OCI-LY1 (cell line): ENCODE results near the gene BST1.
A peak's percentile ranks its signal among the peaks of the same experiment; 100 is the strongest.

Experiments
- H2AFZ ChIP-seq: fragments of 200-600 bp; sonication (generic), shearing (Covaris generic); 2 replicates; pipeline ENCODE4 v1.6.0; 2014; ENCODE audit warnings: antibody characterized with exemption, mild to moderate bottlenecking, low read length
- H3F3A ChIP-seq: fragments of 200-600 bp; sonication (generic), shearing (Covaris generic); 2 replicates; pipeline ENCODE4 v1.6.0; 2014; ENCODE audit warnings: mild to moderate bottlenecking, antibody characterized with exemption, low read length, moderate library complexity; ENCODE audit not compliant: insufficient read depth
- H3K27ac ChIP-seq: fragments of 200-600 bp; sonication (generic); 2 replicates; pipeline ENCODE4 v1.5.1; 2014; ENCODE audit warnings: low read length, mixed run types, mild to moderate bottlenecking, low read depth; ENCODE audit not compliant: poor library complexity, severe bottlenecking
- H3K27me3 ChIP-seq: fragments of 200-600 bp; sonication (generic); 2 replicates; pipeline ENCODE4 v1.6.0; 2014; ENCODE audit warnings: antibody characterized with exemption, mild to moderate bottlenecking, low read length, moderate library complexity; ENCODE audit not compliant: insufficient read depth
- H3K36me3 ChIP-seq: fragments of 200-600 bp; sonication (generic); 2 replicates; pipeline ENCODE4 v1.6.1; 2014; ENCODE audit warnings: mild to moderate bottlenecking, antibody characterized with exemption, low read length, moderate library complexity, mixed read lengths; ENCODE audit not compliant: insufficient read depth
- H3K4me1 ChIP-seq: fragments of 200-600 bp; sonication (generic); 2 replicates; pipeline ENCODE4 v1.5.1; 2014; ENCODE audit warnings: mild to moderate bottlenecking, low read length, moderate library complexity; ENCODE audit not compliant: insufficient read depth, severe bottlenecking
- H3K4me2 ChIP-seq: fragments of 200-600 bp; sonication (generic), shearing (Covaris generic); 2 replicates; pipeline ENCODE4 v1.6.1; 2014; ENCODE audit warnings: low read length
- H3K4me3 ChIP-seq: fragments of 200-600 bp; sonication (generic); 2 replicates; pipeline ENCODE4 v1.5.1; 2014; ENCODE audit warnings: low read length, low read depth, mild to moderate bottlenecking, mixed read lengths; ENCODE audit not compliant: poor library complexity, severe bottlenecking
- H3K79me2 ChIP-seq: fragments of 200-600 bp; shearing (Covaris generic); 2 replicates; pipeline ENCODE4 v1.6.1; 2016; ENCODE audit warnings: mixed run types, low read length, mixed read lengths; ENCODE audit not compliant: insufficient read depth
- H3K9ac ChIP-seq: fragments of 200-600 bp; sonication (generic), shearing (Covaris generic); 2 replicates; pipeline ENCODE4 v1.6.1; 2014; ENCODE audit warnings: mild to moderate bottlenecking, low read length, mixed read lengths
- H3K9me2 ChIP-seq: fragments of 200-600 bp; sonication (generic), shearing (Covaris generic); 2 replicates; pipeline ENCODE4 v1.6.1; 2014; ENCODE audit warnings: low read depth, mild to moderate bottlenecking, low read length, mixed read lengths
- H3K9me3 ChIP-seq: fragments of 200-600 bp; shearing (Covaris generic); 2 replicates; pipeline ENCODE4 v1.6.1; 2014; ENCODE audit warnings: low read length, mixed read lengths
- H4K20me1 ChIP-seq: fragments of 200-600 bp; sonication (generic), shearing (Covaris generic); 2 replicates; pipeline ENCODE4 v1.6.0; 2016; ENCODE audit warnings: mild to moderate bottlenecking, low read length; ENCODE audit not compliant: insufficient read depth
- EZH2 ChIP-seq: fragments of 200-600 bp; sonication (generic), shearing (Covaris generic); IDR thresholded peaks from 2 replicates; pipeline ENCODE4 v1.8.0; 2017; ENCODE audit warnings: borderline replicate concordance, mixed run types, mild to moderate bottlenecking, antibody characterized with exemption, low read length, moderate library complexity, mixed read lengths
- TF ChIP-seq, protein P1 (sequence below): fragments of 200-600 bp; sonication (generic), shearing (Covaris generic); IDR thresholded peaks from 2 replicates; pipeline ENCODE4 v1.5.1; 2017; ENCODE audit warnings: mild to moderate bottlenecking, antibody characterized with exemption, low read length, moderate library complexity, mixed read lengths

BST1 gene

DNA sequence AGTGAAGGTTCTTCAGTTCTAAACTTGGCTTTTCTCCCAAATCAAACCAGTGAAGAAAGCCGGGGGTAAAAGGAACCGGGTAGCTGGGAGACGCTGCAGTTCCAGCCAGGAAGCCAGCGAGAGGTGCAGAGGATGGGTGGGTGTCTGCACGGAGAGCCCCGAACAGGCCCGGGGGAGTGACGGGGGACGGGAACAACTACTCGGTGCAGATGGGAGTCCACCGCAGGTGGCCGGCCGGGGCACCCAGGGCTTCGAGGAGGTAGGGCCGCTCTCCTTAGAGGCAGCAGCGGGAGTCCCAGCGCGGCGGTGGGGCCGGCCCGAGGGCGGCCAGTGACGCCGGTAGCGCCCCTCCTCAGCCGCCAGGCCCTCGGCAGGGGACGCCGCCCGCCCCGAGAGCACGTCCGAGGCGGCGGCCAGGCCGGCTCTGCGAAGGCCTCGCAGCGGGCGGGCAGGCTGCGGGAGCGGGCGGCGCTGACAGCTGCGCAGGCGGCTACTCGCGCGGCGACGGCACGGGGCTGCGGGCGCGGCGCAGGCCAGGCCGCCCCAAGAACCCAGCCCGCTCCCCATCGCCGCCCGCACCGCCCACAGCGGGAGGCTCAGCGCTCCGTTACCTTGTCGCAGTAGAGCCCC, 48.2 kb upstream of the BST1 start:
- Histone ChIP-seq H3K36me3 (no peaks in the 10 kb centered on the region), H3K9me2 (no peaks in the 10 kb centered on the region), H3K4me1 (peaks cover 54% of the 10 kb centered on the region), H3K27ac (peak overlapping the region; percentile 54), H3F3A (no peaks in the 10 kb centered on the region; the same call in 1 of the 2 replicates), H2AFZ (no peak overlapping the region), H3K9ac (peak overlapping the region; percentile 88), H3K4me2 (peak overlapping the region; percentile 97), H3K79me2 (peaks cover 38% of the 10 kb centered on the region), H4K20me1 (no peaks in the 10 kb centered on the region), H3K9me3 (no peaks in the 10 kb centered on the region), H3K27me3 (no peaks in the 10 kb centered on the region), H3K4me3 (peak overlapping the region; percentile 79)
- no peak for TF ChIP-seq EZH2
- TF ChIP-seq, protein P1, sequence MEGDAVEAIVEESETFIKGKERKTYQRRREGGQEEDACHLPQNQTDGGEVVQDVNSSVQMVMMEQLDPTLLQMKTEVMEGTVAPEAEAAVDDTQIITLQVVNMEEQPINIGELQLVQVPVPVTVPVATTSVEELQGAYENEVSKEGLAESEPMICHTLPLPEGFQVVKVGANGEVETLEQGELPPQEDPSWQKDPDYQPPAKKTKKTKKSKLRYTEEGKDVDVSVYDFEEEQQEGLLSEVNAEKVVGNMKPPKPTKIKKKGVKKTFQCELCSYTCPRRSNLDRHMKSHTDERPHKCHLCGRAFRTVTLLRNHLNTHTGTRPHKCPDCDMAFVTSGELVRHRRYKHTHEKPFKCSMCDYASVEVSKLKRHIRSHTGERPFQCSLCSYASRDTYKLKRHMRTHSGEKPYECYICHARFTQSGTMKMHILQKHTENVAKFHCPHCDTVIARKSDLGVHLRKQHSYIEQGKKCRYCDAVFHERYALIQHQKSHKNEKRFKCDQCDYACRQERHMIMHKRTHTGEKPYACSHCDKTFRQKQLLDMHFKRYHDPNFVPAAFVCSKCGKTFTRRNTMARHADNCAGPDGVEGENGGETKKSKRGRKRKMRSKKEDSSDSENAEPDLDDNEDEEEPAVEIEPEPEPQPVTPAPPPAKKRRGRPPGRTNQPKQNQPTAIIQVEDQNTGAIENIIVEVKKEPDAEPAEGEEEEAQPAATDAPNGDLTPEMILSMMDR, result no peak

DNA sequence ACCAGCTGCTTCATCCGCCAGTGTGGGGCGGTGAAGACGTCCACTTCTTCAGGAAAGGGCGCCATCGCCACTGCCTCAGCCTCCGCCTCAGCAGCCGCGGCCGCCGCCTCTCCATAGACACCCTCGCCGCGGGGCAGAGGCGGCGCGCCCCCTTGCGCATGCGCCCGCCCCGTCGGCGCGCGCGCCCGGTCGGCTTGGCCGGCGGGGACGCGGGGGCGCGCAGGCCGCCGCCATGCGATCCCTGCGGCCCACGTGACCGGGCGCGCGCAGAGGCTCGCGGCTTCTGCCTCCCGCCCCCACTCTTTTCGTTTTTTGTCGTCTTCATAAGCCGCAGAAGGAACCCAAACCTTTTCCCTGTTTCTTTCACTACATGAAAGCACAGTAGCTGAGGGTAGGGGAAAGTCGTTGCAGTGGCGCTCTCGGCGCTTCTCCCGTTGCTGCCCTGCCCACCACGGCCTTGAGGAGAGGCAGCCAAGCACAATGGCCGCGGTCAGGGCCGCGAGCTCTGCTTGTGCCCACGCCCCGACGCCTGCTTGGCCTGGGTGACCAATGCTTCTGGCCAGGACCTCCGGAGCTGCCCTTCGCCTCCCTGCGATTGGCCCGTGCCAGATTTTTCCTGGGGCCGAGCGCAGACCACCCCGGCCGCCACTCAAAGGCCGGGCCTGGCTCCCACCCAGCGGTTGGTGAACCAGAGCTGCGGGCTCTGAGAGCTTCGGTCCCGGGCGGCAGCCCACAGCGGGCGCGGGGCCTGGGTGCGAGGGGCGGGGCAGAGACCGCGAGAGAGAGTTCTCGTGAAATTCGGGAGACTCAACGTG, 47.4 kb upstream of the BST1 start, which contains the start of gene FBXL5:
Gene FBXL5 (minus strand): TSS at position 135 of the 815 bp plus-strand sequence. CDS start 70 bp downstream, at position 65.
- no peaks in the 10 kb centered on the region for H3K9me2 ChIP-seq
- TF ChIP-seq, protein P1, result no peak
- TF ChIP-seq EZH2, result no peak
- no peaks in the 10 kb centered on the region for H3K27me3 ChIP-seq
- H4K20me1 ChIP-seq, result no peaks in the 10 kb centered on the region
- H3K36me3 ChIP-seq, result no peaks in the 10 kb centered on the region
- no peak within 1 kb of the TSS for H2AFZ ChIP-seq
- peaks cover 36% of the 10 kb centered on the region for H3K79me2 ChIP-seq
- peak within 1 kb of the TSS; percentile 97 for H3K4me2 ChIP-seq
- peak within 1 kb of the TSS; percentile 83 for H3K27ac ChIP-seq
- H3K9ac ChIP-seq, result peak within 1 kb of the TSS; percentile 97
- H3K9me3 ChIP-seq, result no peaks in the 10 kb centered on the region
- no peaks in the 10 kb centered on the region; the same call in 1 of the 2 replicates for H3F3A ChIP-seq
- peaks cover 47% of the 10 kb centered on the region for H3K4me1 ChIP-seq
- H3K4me3 ChIP-seq, result peak within 1 kb of the TSS; percentile 79

DNA sequence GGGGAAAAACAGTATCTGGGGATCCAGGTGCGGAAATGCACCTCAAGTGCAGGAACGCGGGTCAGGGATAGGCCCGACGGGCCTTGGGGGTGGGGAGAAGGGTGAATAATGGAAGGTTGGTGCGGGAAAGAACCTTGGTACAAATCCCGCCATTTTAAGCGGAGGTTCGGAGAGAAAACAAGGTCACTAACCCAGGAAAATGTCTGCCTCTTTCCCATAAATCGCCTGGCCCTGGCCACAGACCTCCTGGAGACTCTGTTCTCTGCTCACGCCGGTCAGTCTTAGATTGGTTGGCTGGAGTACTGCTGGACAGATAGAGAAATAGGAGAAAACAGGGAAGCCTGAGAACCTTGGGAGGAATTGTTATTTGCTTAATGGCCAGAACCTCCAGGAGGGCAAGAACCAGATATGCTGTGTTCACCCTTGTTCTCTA, 46.8 kb upstream of the BST1 start:
- peak overlapping the region; percentile 97 for H3K4me2 ChIP-seq
- no peak overlapping the region for H2AFZ ChIP-seq
- H3K4me1 ChIP-seq, result peaks cover 43% of the 10 kb centered on the region
- peaks cover 33% of the 10 kb centered on the region for H3K79me2 ChIP-seq
- H3K36me3 ChIP-seq, result no peaks in the 10 kb centered on the region
- H3K27ac ChIP-seq, result no peak overlapping the region
- H3K27me3 ChIP-seq, result no peaks in the 10 kb centered on the region
- H3F3A ChIP-seq, result no peaks in the 10 kb centered on the region; the same call in 1 of the 2 replicates
- H4K20me1 ChIP-seq, result no peaks in the 10 kb centered on the region
- TF ChIP-seq, protein P1, result no peak
- TF ChIP-seq EZH2, result no peak
- no peaks in the 10 kb centered on the region for H3K9me2 ChIP-seq
- H3K9ac ChIP-seq, result peak overlapping the region; percentile 97
- H3K9me3 ChIP-seq, result no peaks in the 10 kb centered on the region
- peak overlapping the region; percentile 79 for H3K4me3 ChIP-seq
